ENCODE data around the gene HNF4A. TPM values are rescaled to one million over a fixed set of nuclear protein-coding genes. Genes with fewer than 3 reads are reported as not detected.
A peak's percentile ranks its signal among the peaks of the same experiment; 100 is the strongest.

Gene HNF4A
- total and polyA plus RNA-seq, 2 of the 13 experiments (the other 11 are each of a cell fraction or from before 2014, with no cell fraction given), result 80.9 to 169 TPM

GRCh38 chr20:44411020-44411756 lies 55.7 kb downstream of the HNF4A start (continued):
- TF ChIP-seq ZIK1 (CRISPR knock-in tag; IDR thresholded peaks at IDR 0.05; ENCODE audit: borderline replicate concordance, low read depth) (no peak; the same call in 1 of the 2 replicates), NONO (IDR thresholded peaks at IDR 0.05) (no peak), NONO (CRISPR knock-in tag; conservative IDR thresholded peaks at IDR 0.05) (peak; percentile 95), DMTF1 (CRISPR knock-in tag; IDR thresholded peaks at IDR 0.05) (no peak), SMYD3 (CRISPR knock-in tag; IDR thresholded peaks at IDR 0.05) (no peak), ZFP91 (CRISPR knock-in tag; IDR thresholded peaks at IDR 0.05; ENCODE audit: borderline replicate concordance) (peak; percentile 80), ZNF710 (CRISPR knock-in tag; IDR thresholded peaks at IDR 0.05; ENCODE audit: borderline replicate concordance) (peak; percentile 90), KDM1A (CRISPR knock-in tag; IDR thresholded peaks at IDR 0.05) (peak; percentile 72), HOXA3 (CRISPR knock-in tag; IDR thresholded peaks at IDR 0.05) (peak; percentile 92), U2AF1 (optimal IDR thresholded peaks at IDR 0.05; ENCODE audit: low read depth, low read length) (no peak), MEF2D (CRISPR knock-in tag; IDR thresholded peaks at IDR 0.05) (no peak), ZFP90 (CRISPR knock-in tag; IDR thresholded peaks at IDR 0.05; ENCODE audit: borderline replicate concordance) (no peak), SMAD3 (CRISPR knock-in tag; IDR thresholded peaks at IDR 0.05) (peak; percentile 96), ZBTB8A (CRISPR knock-in tag; IDR thresholded peaks at IDR 0.05; ENCODE audit: borderline replicate concordance, low read depth) (peak; percentile 99), MYPOP (CRISPR knock-in tag; IDR thresholded peaks at IDR 0.05) (peak; percentile 87), KAT2B (IDR thresholded peaks at IDR 0.05; ENCODE audit: borderline replicate concordance, low read depth, low read length) (no peak), THAP11 (CRISPR knock-in tag; IDR thresholded peaks at IDR 0.05) (peak; percentile 81), GABPB1 (CRISPR knock-in tag; IDR thresholded peaks at IDR 0.05) (peak; percentile 77), ATF7-NPFF (CRISPR knock-in tag; IDR thresholded peaks at IDR 0.05; ENCODE audit: low read depth) (peak; percentile 93)
- TF ChIP-seq, protein P1, sequence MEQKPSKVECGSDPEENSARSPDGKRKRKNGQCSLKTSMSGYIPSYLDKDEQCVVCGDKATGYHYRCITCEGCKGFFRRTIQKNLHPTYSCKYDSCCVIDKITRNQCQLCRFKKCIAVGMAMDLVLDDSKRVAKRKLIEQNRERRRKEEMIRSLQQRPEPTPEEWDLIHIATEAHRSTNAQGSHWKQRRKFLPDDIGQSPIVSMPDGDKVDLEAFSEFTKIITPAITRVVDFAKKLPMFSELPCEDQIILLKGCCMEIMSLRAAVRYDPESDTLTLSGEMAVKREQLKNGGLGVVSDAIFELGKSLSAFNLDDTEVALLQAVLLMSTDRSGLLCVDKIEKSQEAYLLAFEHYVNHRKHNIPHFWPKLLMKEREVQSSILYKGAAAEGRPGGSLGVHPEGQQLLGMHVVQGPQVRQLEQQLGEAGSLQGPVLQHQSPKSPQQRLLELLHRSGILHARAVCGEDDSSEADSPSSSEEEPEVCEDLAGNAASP (CRISPR knock-in tag; IDR thresholded peaks at IDR 0.05; ENCODE audit: borderline replicate concordance), result peak; percentile 96
